ENCODE measurements around the gene NFIA. TPM values are rescaled to one million over a fixed set of nuclear protein-coding genes. Genes with fewer than 3 reads are reported as not detected.

NFIA gene
- total and polyA plus RNA-seq, 2 of the 13 experiments (the other 11 are each of a cell fraction or from before 2014, with no cell fraction given) = 14.7 to 28.5 TPM

- no peak for TF ChIP-seq ZNF24 (IDR thresholded peaks at IDR 0.05)
- TF ChIP-seq DMAP1 (CRISPR knock-in tag; IDR thresholded peaks at IDR 0.05) = 0 out of 2 replicates have a peak, but pooled peaks have one; percentile 15
- no peak for TF ChIP-seq MZF1 (CRISPR knock-in tag; IDR thresholded peaks at IDR 0.05; ENCODE audit: borderline replicate concordance)
- no peak for TF ChIP-seq ATF2 (CRISPR knock-in tag; IDR thresholded peaks at IDR 0.05)
- no peak for TF ChIP-seq RFX3 (CRISPR knock-in tag; IDR thresholded peaks at IDR 0.05)
- no peak for TF ChIP-seq ZNF414 (CRISPR knock-in tag; IDR thresholded peaks at IDR 0.05)
- TF ChIP-seq NR2C2 (CRISPR knock-in tag; IDR thresholded peaks at IDR 0.05; ENCODE audit: borderline replicate concordance) = peak; percentile 7; the same call in 1 of the 2 replicates
- no peak for TF ChIP-seq HNRNPK (IDR thresholded peaks at IDR 0.05; ENCODE audit: low read depth, low read length, poor library complexity, severe bottlenecking)
- no peak for TF ChIP-seq SYNCRIP (IDR thresholded peaks at IDR 0.05; ENCODE audit: insufficient read depth, low read depth, low read length)
- TF ChIP-seq AGO1 (IDR thresholded peaks at IDR 0.05; ENCODE audit: low read depth, low read length, poor library complexity, severe bottlenecking) = no peak
- TF ChIP-seq ATF3 (CRISPR knock-in tag; IDR thresholded peaks at IDR 0.05) = 0 out of 2 replicates have a peak, but pooled peaks have one; percentile 13
- TF ChIP-seq ZNF234 (CRISPR knock-in tag; conservative IDR thresholded peaks at IDR 0.05) = no peak
- TF ChIP-seq SETDB1 (CRISPR knock-in tag; IDR thresholded peaks at IDR 0.05; ENCODE audit: borderline replicate concordance) = no peak
- TF ChIP-seq ZNF644 (CRISPR knock-in tag; IDR thresholded peaks at IDR 0.05; ENCODE audit: low read depth) = no peak
- TF ChIP-seq EEA1 (CRISPR knock-in tag; IDR thresholded peaks at IDR 0.05; ENCODE audit: borderline replicate concordance) = no peak
- TF ChIP-seq ZFP36L2 (CRISPR knock-in tag; IDR thresholded peaks at IDR 0.05) = no peak
- no peak for TF ChIP-seq ZNF264 (CRISPR knock-in tag; IDR thresholded peaks at IDR 0.05)
- 0 out of 2 replicates have a peak, but pooled peaks have one; percentile 2 for TF ChIP-seq SPEN (CRISPR knock-in tag; IDR thresholded peaks at IDR 0.05; ENCODE audit: low read depth)
- no peak for TF ChIP-seq PLRG1 (conservative IDR thresholded peaks at IDR 0.05)
- TF ChIP-seq ZNF143 (CRISPR knock-in tag; IDR thresholded peaks at IDR 0.05) = no peak
- no peak for TF ChIP-seq ZFP37 (CRISPR knock-in tag; IDR thresholded peaks at IDR 0.05; ENCODE audit: borderline replicate concordance)
- no peak for TF ChIP-seq ZBTB34 (CRISPR knock-in tag; IDR thresholded peaks at IDR 0.05)
- TF ChIP-seq ZSCAN31 (CRISPR knock-in tag; IDR thresholded peaks at IDR 0.05; ENCODE audit: low read depth) = no peak
- no peak for TF ChIP-seq CREM (IDR thresholded peaks at IDR 0.05)
- no peak for TF ChIP-seq CREM (CRISPR knock-in tag; IDR thresholded peaks at IDR 0.05)
- TF ChIP-seq SAP130 (CRISPR knock-in tag; IDR thresholded peaks at IDR 0.05; ENCODE audit: low read depth) = peak; percentile 19; the same call in 1 of the 2 replicates
- no peak for TF ChIP-seq CREB3 (CRISPR knock-in tag; IDR thresholded peaks at IDR 0.05)
- no peak for TF ChIP-seq TOE1 (CRISPR knock-in tag; IDR thresholded peaks at IDR 0.05)
- peak; percentile 58; the same call in 1 of the 2 replicates for TF ChIP-seq KMT2B (CRISPR knock-in tag; IDR thresholded peaks at IDR 0.05)
Observed at GRCh38 chr1:61081686-61082310, 563 bp upstream of the NFIA start (continued).
